Stimulated activated CD4-positive, alpha-beta T cell treated with anti-CD3 and anti-CD28 coated beads, TNF-alpha, amount 100 ng/mL, for 48 hours (primary cell): ENCODE measurements around the gene ITPR1.
"Not testable (repeated sequence)": the region's sequence is repeated elsewhere in the genome, so short reads cannot be mapped to it uniquely, and the experiment has no call there.

Experiments used
- DNase-seq, 3 donors: peaks; one replicate each; pipeline ENCODE4 v3.0.0-alpha.2; 2020; ENCODE audit warnings: low read depth in 3 of 3

ITPR1 gene

GRCh38 chr3:4593014-4593413, 99.9 kb downstream of the ITPR1 start:
- no peak for DNase-seq

GRCh38 chr3:4595710-4596113, 102.6 kb downstream of the ITPR1 start:
- no peak for DNase-seq

- no peak for DNase-seq
These were observed 103.5 kb downstream of the ITPR1 start for GRCh38 chr3:4596612-4597011.

- no peak for DNase-seq
These were observed 104.2 kb downstream of the ITPR1 start for GRCh38 chr3:4597208-4597985.

GRCh38 chr3:4598232-4598631, 105.1 kb downstream of the ITPR1 start:
- not testable (repeated sequence) for DNase-seq

GRCh38 chr3:4599612-4600011, 106.5 kb downstream of the ITPR1 start:
- DNase-seq: no peak

GRCh38 chr3:4600493-4600892, 107.3 kb downstream of the ITPR1 start:
- DNase-seq: no peak

- no peak for DNase-seq
These were observed 108.7 kb downstream of the ITPR1 start for GRCh38 chr3:4601892-4602291.

- no peak for DNase-seq
These were observed 111.5 kb downstream of the ITPR1 start for GRCh38 chr3:4604693-4605092.

GRCh38 chr3:4606911-4607310, 113.8 kb downstream of the ITPR1 start:
- DNase-seq: no peak

- DNase-seq: no peak
These were observed 120.2 kb downstream of the ITPR1 start for GRCh38 chr3:4613366-4613765.

- no peak for DNase-seq
These were observed 120.9 kb downstream of the ITPR1 start for GRCh38 chr3:4614070-4614469.

- DNase-seq: no peak
These were observed 121.8 kb downstream of the ITPR1 start for GRCh38 chr3:4614927-4615326.

GRCh38 chr3:4615750-4616149, 122.6 kb downstream of the ITPR1 start:
- DNase-seq: no peak

GRCh38 chr3:4623421-4623999, 130.4 kb downstream of the ITPR1 start:
- no peak for DNase-seq

GRCh38 chr3:4627651-4628375, 134.7 kb downstream of the ITPR1 start:
- no peak for DNase-seq

GRCh38 chr3:4629095-4630007, 136.2 kb downstream of the ITPR1 start:
- no peak for DNase-seq

- no peak for DNase-seq
These were observed 140.2 kb downstream of the ITPR1 start for GRCh38 chr3:4633078-4634004.

GRCh38 chr3:4634894-4635293, 141.7 kb downstream of the ITPR1 start:
- DNase-seq: no peak

- DNase-seq: no peak
These were observed 144.1 kb downstream of the ITPR1 start for GRCh38 chr3:4637265-4637664.
